ENCODE measurements around the gene CEMIP.

GRCh38 chr15:80974914-80975313, 195.7 kb downstream of the CEMIP start:
- TF ChIP-seq POLR2A (IDR thresholded peaks at IDR 0.05): no peak
- TF ChIP-seq CTCF (IDR thresholded peaks at IDR 0.05): no peak
- TF ChIP-seq EP300 (IDR thresholded peaks at IDR 0.05): no peak
